Kidney (tissue), 14 donors: ENCODE data around the gene ZNF74. TPM values are rescaled to one million over a fixed set of nuclear protein-coding genes. Genes with fewer than 3 reads are reported as not detected.

Experiments used
- DNase-seq, 5 donors: peaks; one replicate each; pipeline ENCODE4 v3.0.0-alpha.2; 2013 to 2020
- FAIRE-seq: peaks from 2 replicates; lab custom pipeline; 2012; peaks lifted over from hg19 to GRCh38; lab: Jason Lieb, UNC
- H3K27ac ChIP-seq, 2 donors: one replicate each; pipeline ENCODE4 v1.7.0; 2013; ENCODE audit warnings: low read depth in 2 of 2, low read length in 2 of 2, inconsistent platforms in 1 of 2
- H3K27me3 ChIP-seq: one replicate; pipeline ENCODE4 v1.7.1; 2013; ENCODE audit warnings: low read length, inconsistent platforms; ENCODE audit not compliant: control insufficient read depth, insufficient read depth
- H3K36me3 ChIP-seq, 3 donors: one replicate each; pipeline versions ENCODE4 v1.7.0 to v1.7.1; 2013; ENCODE audit warnings: low read length in 3 of 3, control low read depth in 1 of 3, inconsistent platforms in 1 of 3; ENCODE audit not compliant: insufficient read depth in 3 of 3, control insufficient read depth in 2 of 3
- H3K4me1 ChIP-seq, 3 donors: one replicate each; pipeline versions ENCODE4 v1.7.0 to v1.7.1; 2013; ENCODE audit warnings: low read length in 3 of 3, inconsistent platforms in 1 of 3, low read depth in 1 of 3; ENCODE audit not compliant: control insufficient read depth in 2 of 3, insufficient read depth in 2 of 3
- H3K4me3 ChIP-seq, 3 donors: one replicate each; pipeline versions ENCODE4 v1.7.0 to v1.8.1; 2013; ENCODE audit warnings: low read length in 3 of 3, control low read depth in 1 of 3, inconsistent platforms in 1 of 3
- H3K9ac ChIP-seq, 3 donors: one replicate each; pipeline versions ENCODE4 v1.7.0 to v1.7.1; 2013; ENCODE audit warnings: low read length in 3 of 3, control low read depth in 1 of 3, inconsistent platforms in 1 of 3
- H3K9me3 ChIP-seq, 3 donors: one replicate each; pipeline versions ENCODE4 v1.7.0 to v1.7.1; 2013; ENCODE audit warnings: low read length in 3 of 3, control low read depth in 1 of 3, inconsistent platforms in 1 of 3; ENCODE audit not compliant: control insufficient read depth in 2 of 3, insufficient read depth in 1 of 3
- CTCF ChIP-seq: IDR thresholded peaks from 3 replicates; pipeline ENCODE4 v1.5.1; 2012; ENCODE audit warnings: mild to moderate bottlenecking, moderate library complexity, borderline replicate concordance; ENCODE audit not compliant: insufficient read depth; ENCODE audit errors: extremely low read depth
- intact Hi-C: fragments of 100-400 bp; cut with DNase I; formaldehyde crosslinking; loops from one replicate; pipeline ENCODE4 v1.11.1; 2022
- polyA plus RNA-seq: library from polyadenylated mRNA; stranded (reverse); fragments of 350-450 nt; fragmentation: Illumina TruSeq; extraction: RNeasy Lipid Tissue Mini Kit (QIAGEN cat#74804); gene quantifications from one replicate; pipeline ENCODE4 v1.2.3, GENCODE V29; 2014; ENCODE audit warnings: low read depth, low replicate concordance; ENCODE audit not compliant: insufficient read depth
- total RNA-seq: library from RNA; stranded (reverse); fragmentation: NEBNext Ultra II Directional; extraction: Animal tissue kit (Norgen Biotek cat#: 25700); gene quantifications from one replicate; pipeline ENCODE4 v1.2.1, GENCODE V29; 2021
- donor health status: control.
- donor health status: control.
- donor health status: control.
- donor health status: control.
- donor health status: control.
- donor health status: DM: yes; HTN: yes; CAD: no.
- donor health status: Normal renal cell carcinoma (clear cell type).

Gene ZNF74
- total and polyA plus RNA-seq, 2 donors from 2014 or later: 3.7 to 6.5 TPM

GRCh38 chr22:20384171-20384570 lies 9.8 kb upstream of the ZNF74 start:
- no peak overlapping the region for H3K9ac ChIP-seq
- no peak for FAIRE-seq
- H3K27me3 ChIP-seq: no peaks in the 10 kb centered on the region
- no peak for TF ChIP-seq CTCF
- H3K4me1 ChIP-seq: no peaks in the 10 kb centered on the region
- no peaks in the 10 kb centered on the region for H3K9me3 ChIP-seq
- DNase-seq: no peak
- H3K36me3 ChIP-seq: no peaks in the 10 kb centered on the region
- H3K4me3 ChIP-seq: no peak overlapping the region
- H3K27ac ChIP-seq: no peak overlapping the region
- intact Hi-C loops: no loop called here

- no peak overlapping the region for H3K27ac ChIP-seq
- no peaks in the 10 kb centered on the region for H3K27me3 ChIP-seq
- no peak for DNase-seq
- H3K9me3 ChIP-seq: no peaks in the 10 kb centered on the region
- no peak overlapping the region for H3K9ac ChIP-seq
- H3K4me1 ChIP-seq: no peaks in the 10 kb centered on the region
- intact Hi-C loops: no loop called here
- no peak overlapping the region for H3K4me3 ChIP-seq
- TF ChIP-seq CTCF: no peak
- H3K36me3 ChIP-seq: no peaks in the 10 kb centered on the region
- FAIRE-seq: no peak
These were observed 9.1 kb upstream of the ZNF74 start for GRCh38 chr22:20384865-20385264.

- intact Hi-C loops: no loop called here
- H3K27me3 ChIP-seq: no peaks in the 10 kb centered on the region
- no peaks in the 10 kb centered on the region for H3K4me1 ChIP-seq
- no peaks in the 10 kb centered on the region for H3K9me3 ChIP-seq
- H3K27ac ChIP-seq: no peak overlapping the region
- H3K9ac ChIP-seq: no peak overlapping the region
- DNase-seq (no peak), FAIRE-seq (no peak)
- H3K4me3 ChIP-seq: no peak overlapping the region
- H3K36me3 ChIP-seq: no peaks in the 10 kb centered on the region
- no peak for TF ChIP-seq CTCF
These were observed 7.6 kb upstream of the ZNF74 start for GRCh38 chr22:20386336-20386735.

GRCh38 chr22:20386972-20387371 lies 7.0 kb upstream of the ZNF74 start:
- Histone ChIP-seq H3K9me3 (no peaks in the 10 kb centered on the region), H3K27ac (no peak overlapping the region), H3K27me3 (no peaks in the 10 kb centered on the region), H3K4me1 (no peaks in the 10 kb centered on the region), H3K9ac (no peak overlapping the region), H3K4me3 (no peak overlapping the region), H3K36me3 (no peaks in the 10 kb centered on the region)
- intact Hi-C loops: no loop called here
- DNase-seq (no peak), FAIRE-seq (no peak)
- TF ChIP-seq CTCF: no peak
